IMR-90 (cell line): ENCODE data around the gene SH2D1B. TPM values are rescaled to one million over a fixed set of nuclear protein-coding genes. Genes with fewer than 3 reads are reported as not detected.

Experiments used
- ATAC-seq: fragments of 200-7000 bp; cut with Tn5 transposase; 2 replicates; pipeline ENCODE4 v1.9.1; 2020; ENCODE audit warnings: low read depth, mild to moderate bottlenecking, moderate library complexity
- BruUV-seq: library from RNA; stranded (reverse); fragments of 400-500 nt; replicated peaks from 2 replicates; lab custom pipeline; 2021; lab: Mats Ljungman, UMichigan
- CTCF ChIA-PET: fragments of 300-600 bp; formaldehyde crosslinking; extraction: SDS; loops from one replicate; lab custom pipeline; 2021; ENCODE audit warnings: antibody characterized with exemption; lab: Yijun Ruan, JAX
- POLR2A ChIA-PET: fragments of 300-600 bp; sonication (Branson Sonifier 250); formaldehyde crosslinking; loops from one replicate; lab custom pipeline; 2022; ENCODE audit warnings: antibody characterized with exemption; ENCODE audit not compliant: unreplicated experiment; lab: Charles Lee
- DNase-seq: peaks from one replicate; pipeline ENCODE4 v3.0.0; 2013
- H2AFZ ChIP-seq: replicated peaks from 2 replicates; pipeline ENCODE3; 2013; ENCODE audit warnings: low read length, mild to moderate bottlenecking; ENCODE audit not compliant: poor library complexity
- H2AK5ac ChIP-seq: 2 replicates; pipeline ENCODE4 v1.6.1; 2013; ENCODE audit warnings: low read depth, low read length, inconsistent platforms
- H2AK9ac ChIP-seq: replicated peaks from 2 replicates; pipeline ENCODE3; 2013; ENCODE audit warnings: mild to moderate bottlenecking, low read depth, low read length, moderate library complexity; ENCODE audit not compliant: poor library complexity
- H2BK120ac ChIP-seq: 2 replicates; pipeline ENCODE4 v1.6.1; 2013; ENCODE audit warnings: low read depth, low read length, inconsistent platforms
- H2BK15ac ChIP-seq: 3 replicates; pipeline ENCODE4 v1.6.1; 2013; ENCODE audit warnings: low read depth, low read length, inconsistent platforms
- H2BK20ac ChIP-seq: 2 replicates; pipeline ENCODE4 v1.6.1; 2013; ENCODE audit warnings: low read depth, mild to moderate bottlenecking, inconsistent platforms, low read length, moderate library complexity
- H2BK5ac ChIP-seq: 2 replicates; pipeline ENCODE4 v1.6.1; 2013; ENCODE audit warnings: mild to moderate bottlenecking, low read depth, low read length, inconsistent platforms; ENCODE audit not compliant: poor library complexity, severe bottlenecking
- H3K14ac ChIP-seq: replicated peaks from 2 replicates; pipeline ENCODE4 v1.6.1; 2013; ENCODE audit warnings: low read depth, low read length, inconsistent platforms
- H3K18ac ChIP-seq: 2 replicates; pipeline ENCODE4 v1.6.1; 2013; ENCODE audit warnings: low read depth, low read length, control low read depth
- H3K23ac ChIP-seq: 2 replicates; pipeline ENCODE4 v1.6.1; 2013; ENCODE audit warnings: low read depth, low read length, inconsistent platforms
- H3K27ac ChIP-seq: 2 replicates; pipeline ENCODE4 v1.5.1; 2013; ENCODE audit warnings: mild to moderate bottlenecking, control low read depth, low read length; ENCODE audit not compliant: insufficient read depth
- H3K27me3 ChIP-seq: 2 replicates; pipeline ENCODE4 v1.6.1; 2013; ENCODE audit warnings: low read length; ENCODE audit not compliant: control insufficient read depth, insufficient read depth
- H3K36me3 ChIP-seq: 2 replicates; pipeline ENCODE4 v1.6.1; 2013; ENCODE audit warnings: low read length, mixed read lengths; ENCODE audit not compliant: control insufficient read depth, insufficient read depth
- H3K4ac ChIP-seq: 2 replicates; pipeline ENCODE4 v1.6.1; 2013; ENCODE audit warnings: low read depth, low read length, inconsistent platforms
- H3K4me1 ChIP-seq: 2 replicates; pipeline ENCODE4 v1.6.1; 2013; ENCODE audit warnings: low read length, mixed read lengths; ENCODE audit not compliant: control insufficient read depth, insufficient read depth
- H3K4me2 ChIP-seq: 2 replicates; pipeline ENCODE4 v1.6.1; 2013; ENCODE audit warnings: low read depth, mild to moderate bottlenecking, control low read depth, low read length, moderate library complexity
- H3K4me3 ChIP-seq: 2 replicates; pipeline ENCODE4 v1.5.1; 2013; ENCODE audit warnings: low read depth, mild to moderate bottlenecking, control low read depth, low read length, moderate library complexity; ENCODE audit not compliant: insufficient read depth
- H3K56ac ChIP-seq: 2 replicates; pipeline ENCODE4 v1.6.1; 2013; ENCODE audit warnings: low read length, inconsistent platforms; ENCODE audit not compliant: insufficient read depth; ENCODE audit errors: extremely low read depth
- H3K79me1 ChIP-seq, 2 experiments: 2 replicates each; pipeline ENCODE4 v1.6.1; 2013; ENCODE audit warnings: low read length in 2 of 2, inconsistent platforms in 1 of 2, low read depth in 1 of 2
- H3K9ac ChIP-seq: 2 replicates; pipeline ENCODE4 v1.6.1; 2013; ENCODE audit warnings: low read depth, low read length, control low read depth
- H3K9me1 ChIP-seq: 2 replicates; pipeline ENCODE4 v1.6.1; 2013; ENCODE audit warnings: low read length, inconsistent platforms; ENCODE audit not compliant: insufficient read depth
- H3K9me3 ChIP-seq: 2 replicates; pipeline ENCODE4 v1.6.1; 2013; ENCODE audit warnings: low read length; ENCODE audit not compliant: control insufficient read depth, insufficient read depth
- H4K20me1 ChIP-seq: 2 replicates; pipeline ENCODE4 v1.6.1; 2013; ENCODE audit warnings: low read length, inconsistent platforms; ENCODE audit not compliant: insufficient read depth
- H4K5ac ChIP-seq: 2 replicates; pipeline ENCODE4 v1.6.1; 2013; ENCODE audit warnings: mild to moderate bottlenecking, low read depth, low read length, control low read depth
- H4K8ac ChIP-seq, 2 experiments: 2 replicates each; pipeline ENCODE4 v1.6.1; 2013; ENCODE audit warnings: low read depth in 2 of 2, low read length in 2 of 2, control low read depth in 1 of 2, inconsistent platforms in 1 of 2
- H4K91ac ChIP-seq: 2 replicates; pipeline ENCODE4 v1.6.1; 2013; ENCODE audit warnings: low read depth, low read length, inconsistent platforms; ENCODE audit not compliant: insufficient read depth
- BHLHE40 ChIP-seq: fragments of 150-350 bp; IDR thresholded peaks from 2 replicates; pipeline ENCODE4 v1.6.1; 2016; ENCODE audit warnings: mild to moderate bottlenecking, low read depth, low read length
- CEBPB ChIP-seq: IDR thresholded peaks from 2 replicates; pipeline ENCODE4 v1.6.1; 2012; ENCODE audit warnings: low read depth, low read length, improper control_type of control experiment
- CHD1 ChIP-seq: IDR thresholded peaks from 2 replicates; pipeline ENCODE4 v1.6.1; 2012; ENCODE audit warnings: low read depth, low read length, improper control_type of control experiment
- ELK1 ChIP-seq: fragments of 150-350 bp; IDR thresholded peaks from 2 replicates; pipeline ENCODE4 v1.6.1; 2016; ENCODE audit warnings: low read depth, mild to moderate bottlenecking, low read length, moderate library complexity, borderline replicate concordance
- FOS ChIP-seq: fragments of 150-350 bp; IDR thresholded peaks from 2 replicates; pipeline ENCODE4 v1.6.1; 2016; ENCODE audit warnings: low read depth, low read length
- MAFK ChIP-seq: IDR thresholded peaks from 2 replicates; pipeline ENCODE4 v1.6.1; 2012; ENCODE audit warnings: low read depth, low read length, improper control_type of control experiment
- MAZ ChIP-seq: IDR thresholded peaks from 2 replicates; pipeline ENCODE4 v1.6.1; 2012; ENCODE audit warnings: low read depth, mild to moderate bottlenecking, low read length, improper control_type of control experiment, moderate library complexity, borderline replicate concordance
- MXI1 ChIP-seq: IDR thresholded peaks from 2 replicates; pipeline ENCODE4 v1.6.1; 2012; ENCODE audit warnings: low read depth, mild to moderate bottlenecking, low read length, moderate library complexity, borderline replicate concordance
- NFE2L2 ChIP-seq: fragments of 150-350 bp; IDR thresholded peaks from 2 replicates; pipeline ENCODE4 v1.6.1; 2016; ENCODE audit warnings: low read depth, mild to moderate bottlenecking, low read length
- POLR2A ChIP-seq: IDR thresholded peaks from 2 replicates; pipeline ENCODE4 v1.6.1; 2012; ENCODE audit warnings: mild to moderate bottlenecking, low read depth, low read length
- RAD21 ChIP-seq: IDR thresholded peaks from 2 replicates; pipeline ENCODE4 v1.6.1; 2012; ENCODE audit warnings: low read length, improper control_type of control experiment
- RCOR1 ChIP-seq: IDR thresholded peaks from 2 replicates; pipeline ENCODE4 v1.6.1; 2012; ENCODE audit warnings: mild to moderate bottlenecking, low read length, improper control_type of control experiment; ENCODE audit not compliant: insufficient replicate concordance
- RFX5 ChIP-seq: IDR thresholded peaks from 2 replicates; pipeline ENCODE4 v1.8.0; 2012; ENCODE audit warnings: low read depth, mild to moderate bottlenecking, low read length, moderate library complexity
- SMC3 ChIP-seq: fragments of 150-350 bp; IDR thresholded peaks from 2 replicates; pipeline ENCODE4 v1.6.1; 2016; ENCODE audit warnings: low read depth, mild to moderate bottlenecking, antibody characterized with exemption, low read length, moderate library complexity
- WGBS, 2 experiments: methylation state at CpG; one replicate each; pipeline versions ENCODE4 v1.1.5 to v1.1.7; 2013; ENCODE audit warnings: missing lambda C conversion rate in 2 of 2; ENCODE audit not compliant: insufficient read length in 1 of 2; ENCODE audit errors: extremely low coverage in 2 of 2; 5-methylcytosine and 5-hydroxymethylcytosine counted together
- dilution Hi-C: fragments of 300-500 bp; cut with HindIII; formaldehyde crosslinking; loops from one replicate; pipeline ENCODE4 v1.14.3; 2018; ENCODE audit warnings: low sequenced_read_pairs; ENCODE audit not compliant: unreplicated experiment
- in situ Hi-C: fragments of 300-500 bp; cut with MboI; formaldehyde crosslinking; loops from 3 replicates; pipeline ENCODE4 v1.14.3; 2019; ENCODE audit warnings: low sequenced_read_pairs, inconsistent platforms, mixed read lengths
- intact Hi-C: fragments of 100-400 bp; cut with micrococcal nuclease; formaldehyde crosslinking; loops from 2 replicates; pipeline ENCODE4 v1.10.0; 2022
- polyA plus RNA-seq, 3 experiments: library from polyadenylated mRNA; depleted of rRNA; stranded (reverse); fragments of >200 nt; gene quantifications; 2 replicates each; pipeline ENCODE4 v1.2.3, GENCODE V29; 2012; ENCODE audit warnings: low replicate concordance in 1 of 3
- total RNA-seq: library from RNA; depleted of rRNA; stranded (reverse); fragments of >200 nt; gene quantifications from 2 replicates; pipeline ENCODE4 v1.2.3, GENCODE V29; 2012
- TF ChIP-seq, protein P1 (sequence below): fragments of 150-350 bp; IDR thresholded peaks from 2 replicates; pipeline ENCODE4 v1.6.1; 2017; ENCODE audit warnings: mild to moderate bottlenecking, antibody characterized with exemption, low read length, low read depth
- TF ChIP-seq, protein P2 (sequence below): conservative IDR thresholded peaks from 2 replicates; pipeline ENCODE4 v1.5.1; 2012; ENCODE audit warnings: mild to moderate bottlenecking, low read depth, low read length, improper control_type of control experiment

SH2D1B gene
- total and polyA plus RNA-seq, 2 of the 4 experiments (the other 2 are of a cell fraction) = 0.03 to 0.18 TPM

GRCh38 chr1:162384601-162385279 is 27.2 kb downstream of the SH2D1B start:
- Histone ChIP-seq H2BK5ac (no peak overlapping the region), H3K79me1 (no peaks in the 10 kb centered on the region), H4K91ac (no peak overlapping the region), H4K8ac (no peak overlapping the region), H4K20me1 (no peaks in the 10 kb centered on the region), H3K27me3 (peaks cover 28% of the 10 kb centered on the region), H3K14ac (no peak overlapping the region), H2AFZ (no peak overlapping the region), H3K36me3 (no peaks in the 10 kb centered on the region), H3K18ac (no peak overlapping the region), H2BK15ac (no peak overlapping the region), H3K56ac (no peak overlapping the region), H3K4ac (no peak overlapping the region), H4K5ac (no peak overlapping the region), H3K9ac (no peak overlapping the region), H3K4me1 (no peaks in the 10 kb centered on the region), H3K4me3 (no peak overlapping the region), H3K9me3 (no peaks in the 10 kb centered on the region), H2BK20ac (no peak overlapping the region), H3K4me2 (no peak overlapping the region), H2AK9ac (no peak overlapping the region), H3K9me1 (no peaks in the 10 kb centered on the region), H2AK5ac (no peak overlapping the region), H2BK120ac (no peak overlapping the region), H3K23ac (no peak overlapping the region), H3K27ac (no peak overlapping the region)
- ChIA-PET CTCF (no interaction called here), POLR2A (no interaction called here)
- in situ Hi-C loops = loop anchor here (25.0 kb wide), 1 partner anchor 597 kb away; no protein-coding TSS in a partner anchor
- TF ChIP-seq POLR2A = no peak
- no peak for TF ChIP-seq FOS
- no peak for TF ChIP-seq MAFK
- no peak for TF ChIP-seq ELK1
- TF ChIP-seq RFX5 = no peak
- no peak for TF ChIP-seq MAZ
- TF ChIP-seq BHLHE40 = no peak
- TF ChIP-seq SMC3 = no peak
- TF ChIP-seq, protein P1, sequence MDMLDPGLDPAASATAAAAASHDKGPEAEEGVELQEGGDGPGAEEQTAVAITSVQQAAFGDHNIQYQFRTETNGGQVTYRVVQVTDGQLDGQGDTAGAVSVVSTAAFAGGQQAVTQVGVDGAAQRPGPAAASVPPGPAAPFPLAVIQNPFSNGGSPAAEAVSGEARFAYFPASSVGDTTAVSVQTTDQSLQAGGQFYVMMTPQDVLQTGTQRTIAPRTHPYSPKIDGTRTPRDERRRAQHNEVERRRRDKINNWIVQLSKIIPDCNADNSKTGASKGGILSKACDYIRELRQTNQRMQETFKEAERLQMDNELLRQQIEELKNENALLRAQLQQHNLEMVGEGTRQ = no peak
- no peak for TF ChIP-seq CEBPB
- TF ChIP-seq CHD1 = no peak
- TF ChIP-seq NFE2L2 = no peak
- TF ChIP-seq RAD21 = no peak
- TF ChIP-seq RCOR1 = no peak
- TF ChIP-seq, protein P2, sequence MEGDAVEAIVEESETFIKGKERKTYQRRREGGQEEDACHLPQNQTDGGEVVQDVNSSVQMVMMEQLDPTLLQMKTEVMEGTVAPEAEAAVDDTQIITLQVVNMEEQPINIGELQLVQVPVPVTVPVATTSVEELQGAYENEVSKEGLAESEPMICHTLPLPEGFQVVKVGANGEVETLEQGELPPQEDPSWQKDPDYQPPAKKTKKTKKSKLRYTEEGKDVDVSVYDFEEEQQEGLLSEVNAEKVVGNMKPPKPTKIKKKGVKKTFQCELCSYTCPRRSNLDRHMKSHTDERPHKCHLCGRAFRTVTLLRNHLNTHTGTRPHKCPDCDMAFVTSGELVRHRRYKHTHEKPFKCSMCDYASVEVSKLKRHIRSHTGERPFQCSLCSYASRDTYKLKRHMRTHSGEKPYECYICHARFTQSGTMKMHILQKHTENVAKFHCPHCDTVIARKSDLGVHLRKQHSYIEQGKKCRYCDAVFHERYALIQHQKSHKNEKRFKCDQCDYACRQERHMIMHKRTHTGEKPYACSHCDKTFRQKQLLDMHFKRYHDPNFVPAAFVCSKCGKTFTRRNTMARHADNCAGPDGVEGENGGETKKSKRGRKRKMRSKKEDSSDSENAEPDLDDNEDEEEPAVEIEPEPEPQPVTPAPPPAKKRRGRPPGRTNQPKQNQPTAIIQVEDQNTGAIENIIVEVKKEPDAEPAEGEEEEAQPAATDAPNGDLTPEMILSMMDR = no peak
- TF ChIP-seq MXI1 = no peak
- dilution Hi-C loops = no loop called here
- DNase-seq = no peak
- BruUV-seq = no TSS peak
- intact Hi-C loops = no loop called here
- no peak for ATAC-seq
- WGBS, 2 experiments = 83% methylated on average over 2 of the region's 10 CpGs; no CpG with 5 or more reads in 1 of the 2 experiments
